Stimulated activated CD4-positive, alpha-beta T cell treated with anti-CD3 and anti-CD28 coated beads, Interleukin-12 subunit alpha, Interleukin-12 subunit beta, amount 100 ng/mL, for 24 hours (primary cell): Measurements from ENCODE around the gene SERTAD4.

ENCODE experiments used
- DNase-seq, 2 experiments: peaks; one replicate each; pipeline ENCODE4 v3.0.0-alpha.2; 2020; ENCODE audit warnings: low read depth in 2 of 2

Gene SERTAD4

GRCh38 chr1:210233216-210233494 is 559 bp downstream of the SERTAD4 start:
- DNase-seq: no peak

- DNase-seq: no peak
These were observed 1.1 kb downstream of the SERTAD4 start for GRCh38 chr1:210233495-210234328.

DNA sequence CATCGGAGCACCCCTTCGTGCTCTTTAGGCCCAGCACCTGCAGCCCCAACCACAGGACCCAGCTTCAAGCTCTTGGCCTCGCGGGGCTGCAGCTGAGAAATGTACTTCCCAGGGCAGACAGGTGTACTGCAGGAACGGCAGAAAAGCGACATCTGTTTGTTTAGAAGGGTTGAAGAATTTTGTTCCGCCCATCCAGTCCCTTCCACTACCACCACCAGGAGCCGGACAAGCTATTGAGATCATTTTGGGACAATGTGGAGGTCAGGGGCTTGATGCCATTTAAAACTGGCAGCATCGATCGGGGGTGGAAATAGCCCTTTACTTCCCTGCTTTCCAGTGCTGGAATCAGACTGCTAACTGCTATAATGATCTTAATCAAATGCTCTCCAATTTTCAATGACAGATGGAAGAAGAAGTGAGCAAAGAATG is 1.7 kb downstream of the SERTAD4 start:
- no peak for DNase-seq

- DNase-seq: no peak
These were observed 2.9 kb downstream of the SERTAD4 start for GRCh38 chr1:210235363-210236053.

DNA sequence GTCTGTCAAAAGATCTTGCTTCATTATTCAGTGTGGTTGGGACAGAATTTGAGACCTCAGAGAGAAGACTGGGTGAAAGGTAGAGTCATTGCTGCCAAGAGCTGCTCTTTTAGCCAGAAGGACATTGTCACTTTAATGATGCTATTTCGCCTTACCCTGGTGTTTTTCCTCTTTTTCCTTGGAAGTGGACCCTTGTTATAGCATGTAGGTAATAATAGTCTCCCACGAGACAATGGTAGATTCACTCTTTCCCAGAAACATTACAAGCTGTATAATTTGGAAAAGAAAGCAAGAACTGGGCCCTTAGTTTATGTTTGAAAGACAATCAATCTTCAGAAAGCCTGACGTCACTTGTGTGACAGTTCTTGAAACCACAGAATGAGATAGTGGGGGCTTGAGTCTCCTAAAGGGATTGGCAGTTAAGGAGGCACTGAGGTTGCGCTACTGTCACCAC is 3.8 kb downstream of the SERTAD4 start:
- no peak for DNase-seq

- no peak for DNase-seq
These were observed 4.3 kb downstream of the SERTAD4 start for GRCh38 chr1:210236840-210237409.

- no peak for DNase-seq
These were observed 4.9 kb downstream of the SERTAD4 start for GRCh38 chr1:210237479-210237878.

- DNase-seq: no peak
These were observed 5.4 kb downstream of the SERTAD4 start for GRCh38 chr1:210237981-210238380.

GRCh38 chr1:210239349-210240111 is 6.9 kb downstream of the SERTAD4 start:
- no peak for DNase-seq

DNA sequence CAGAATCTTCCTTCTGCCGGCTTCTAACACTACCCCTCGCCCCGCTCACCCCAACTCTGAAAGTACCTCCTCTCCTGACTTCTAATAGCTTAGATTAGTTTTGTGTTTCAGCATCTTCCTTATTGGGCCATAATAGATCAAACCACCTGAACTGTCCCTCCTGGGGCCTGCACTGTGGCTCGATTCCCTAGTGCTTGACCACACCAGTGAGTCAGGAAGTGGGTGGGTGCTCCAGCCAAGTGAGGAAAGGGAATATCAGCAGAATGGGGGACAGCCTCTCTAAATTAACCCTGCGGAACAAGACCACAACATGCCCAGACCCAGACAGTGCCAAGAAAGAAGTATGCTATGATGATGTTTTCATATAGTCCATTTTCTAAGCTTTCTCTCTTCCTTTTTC is 8.5 kb downstream of the SERTAD4 start:
- no peak for DNase-seq

GRCh38 chr1:210244746-210245367 is 12.3 kb downstream of the SERTAD4 start:
- no peak for DNase-seq

DNA sequence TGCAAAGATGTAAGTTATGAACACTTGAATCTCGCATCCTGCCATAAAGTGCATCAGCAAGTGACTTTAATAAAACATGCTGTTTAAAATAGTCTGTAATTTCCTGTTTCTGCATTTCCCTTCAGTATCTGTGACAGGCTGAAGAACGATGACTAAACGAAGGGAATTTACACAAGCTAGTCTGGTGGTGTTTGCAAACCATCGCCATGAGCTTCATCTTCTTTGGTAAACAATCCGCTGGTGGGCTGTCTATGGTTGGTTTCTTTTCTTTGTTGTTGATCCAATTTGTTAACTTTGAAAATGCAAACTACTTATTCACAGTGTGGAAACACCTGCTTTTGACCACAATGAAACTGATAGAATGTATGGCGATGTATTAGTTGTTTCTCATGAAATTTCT is 13.9 kb downstream of the SERTAD4 start:
- no peak for DNase-seq

- no peak for DNase-seq
These were observed 15.7 kb downstream of the SERTAD4 start for GRCh38 chr1:210248341-210248740.

DNA sequence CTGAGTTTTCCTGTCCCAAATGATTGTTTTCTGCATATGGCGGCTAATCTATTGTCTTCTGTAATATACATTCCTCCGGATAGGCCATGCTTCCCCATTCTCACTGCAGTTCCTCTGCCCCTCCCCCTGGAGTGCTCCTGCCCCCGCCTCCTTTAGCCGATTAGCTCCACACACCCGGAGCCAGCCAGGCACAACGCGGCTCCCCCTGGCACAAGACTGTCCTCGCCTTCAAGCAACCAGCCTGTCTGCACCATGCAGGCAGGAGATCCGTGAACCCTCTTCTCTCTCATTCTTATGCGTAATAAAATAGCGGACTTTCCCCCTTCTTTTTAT is 18.0 kb downstream of the SERTAD4 start:
- DNase-seq: no peak

- no peak for DNase-seq
These were observed 18.5 kb downstream of the SERTAD4 start for GRCh38 chr1:210250998-210251679.

GRCh38 chr1:210251680-210252490 is 19.3 kb downstream of the SERTAD4 start:
- no peak for DNase-seq

- DNase-seq: no peak
These were observed 20.0 kb downstream of the SERTAD4 start for GRCh38 chr1:210252621-210253051.

- DNase-seq: no peak
These were observed 21.7 kb downstream of the SERTAD4 start for GRCh38 chr1:210254298-210254697.

- DNase-seq: no peak
These were observed 25.3 kb downstream of the SERTAD4 start for GRCh38 chr1:210257698-210258529.
